Endothelial cell of umbilical vein (primary cell): ENCODE data around the gene CNEP1R1. TPM values are rescaled to one million over a fixed set of nuclear protein-coding genes. Genes with fewer than 3 reads are reported as not detected.

Experiments
- BruUV-seq: library from RNA; stranded (reverse); fragments of 400-500 nt; replicated peaks from 2 replicates; lab custom pipeline; 2021; lab: Mats Ljungman, UMichigan
- CTCF ChIA-PET: fragments of 300-600, 350-600 bp; sonication (Branson Sonifier 250); formaldehyde crosslinking; loops from one replicate; lab custom pipeline; 2021; ENCODE audit warnings: antibody characterized with exemption, inconsistent platforms; lab: Charles Lee
- POLR2A ChIA-PET: fragments of 300-600, 350-600 bp; sonication (Branson Sonifier 250); formaldehyde crosslinking; loops from one replicate; lab custom pipeline; 2021; ENCODE audit warnings: antibody characterized with exemption, inconsistent platforms; lab: Charles Lee
- DNase-seq: peaks from one replicate; pipeline ENCODE4 v3.0.0-alpha.2; 2011; ENCODE audit warnings: low read depth, low spot score
- FAIRE-seq: peaks from 2 replicates; lab custom pipeline; 2011; peaks lifted over from hg19 to GRCh38; lab: Jason Lieb, UNC
- H2AFZ ChIP-seq: 2 replicates; pipeline ENCODE4 v1.6.0; 2012; ENCODE audit warnings: low read depth, low read length, control low read depth, inconsistent platforms
- H3K27ac ChIP-seq: 2 replicates; pipeline ENCODE4 v1.5.1; 2011; ENCODE audit warnings: low read depth, mild to moderate bottlenecking, control low read depth, low read length, moderate library complexity; ENCODE audit not compliant: insufficient read depth
- H3K27me3 ChIP-seq, 2 experiments: 2 replicates each; pipeline versions ENCODE4 v1.6.0 to v1.6.1; 2011; ENCODE audit warnings: low read length in 2 of 2, mixed read lengths in 1 of 2; ENCODE audit not compliant: control insufficient read depth in 2 of 2, insufficient read depth in 2 of 2
- H3K36me3 ChIP-seq, 2 experiments: 2 replicates in 1 of 2; 3 replicates in 1 of 2; pipeline ENCODE4 v1.5.1; 2011; ENCODE audit warnings: low read length in 2 of 2, mild to moderate bottlenecking in 1 of 2, moderate library complexity in 1 of 2; ENCODE audit not compliant: control insufficient read depth in 2 of 2, insufficient read depth in 2 of 2; ENCODE audit errors: extremely low read depth in 1 of 2
- H3K4me1 ChIP-seq: 3 replicates; pipeline ENCODE4 v1.5.1; 2011; ENCODE audit warnings: mild to moderate bottlenecking, low read length; ENCODE audit not compliant: control insufficient read depth, insufficient read depth; ENCODE audit errors: extremely low read depth
- H3K4me2 ChIP-seq: 2 replicates; pipeline ENCODE4 v1.6.1; 2011; ENCODE audit warnings: low read length, control low read depth, mixed read lengths; ENCODE audit not compliant: insufficient read depth
- H3K4me3 ChIP-seq, 3 experiments: fragments of 200-600 bp in 1 of 3; sonication (generic), shearing (Covaris generic) in 1 of 3; replicated peaks in 1 of 3; 2 replicates each; pipeline ENCODE4 v1.5.1; 2011 to 2016; ENCODE audit warnings: control low read depth in 3 of 3, low read length in 3 of 3, mild to moderate bottlenecking in 2 of 3, inconsistent platforms in 1 of 3, low read depth in 1 of 3, moderate library complexity in 1 of 3; ENCODE audit not compliant: insufficient read depth in 1 of 3
- H3K79me2 ChIP-seq: 2 replicates; pipeline ENCODE4 v1.6.0; 2012; ENCODE audit warnings: low read length, inconsistent platforms; ENCODE audit not compliant: control insufficient read depth, insufficient read depth
- H3K9ac ChIP-seq: replicated peaks from 2 replicates; pipeline ENCODE3; 2011; ENCODE audit warnings: low read length, control low read depth; ENCODE audit not compliant: insufficient read depth; ENCODE audit errors: extremely low read depth
- H3K9me1 ChIP-seq: replicated peaks from 3 replicates; pipeline ENCODE4 v1.6.0; 2011; ENCODE audit warnings: mild to moderate bottlenecking, low read length; ENCODE audit not compliant: control insufficient read depth, insufficient read depth; ENCODE audit errors: extremely low read depth
- H3K9me3 ChIP-seq: replicated peaks from 2 replicates; pipeline ENCODE4 v1.5.1; 2012; ENCODE audit warnings: low read length, inconsistent platforms; ENCODE audit not compliant: control insufficient read depth, insufficient read depth
- H4K20me1 ChIP-seq: replicated peaks from 2 replicates; pipeline ENCODE3; 2011; ENCODE audit warnings: mild to moderate bottlenecking, low read length; ENCODE audit not compliant: control insufficient read depth, insufficient read depth; ENCODE audit errors: extremely low read depth
- EZH2 ChIP-seq: IDR thresholded peaks from 2 replicates; pipeline ENCODE4 v1.6.1; 2012; ENCODE audit warnings: borderline replicate concordance, low read depth, mild to moderate bottlenecking, moderate library complexity, low read length, inconsistent platforms; ENCODE audit not compliant: severe bottlenecking
- FOS ChIP-seq: IDR thresholded peaks from 2 replicates; pipeline ENCODE4 v1.6.1; 2011; ENCODE audit warnings: mild to moderate bottlenecking, low read length, moderate library complexity, borderline replicate concordance; ENCODE audit not compliant: insufficient read depth
- GATA2 ChIP-seq: IDR thresholded peaks from 2 replicates; pipeline ENCODE4 v1.7.0; 2011; ENCODE audit warnings: low read depth, mild to moderate bottlenecking, moderate library complexity, mixed read lengths, low read length; ENCODE audit not compliant: insufficient read length, insufficient read depth
- JUN ChIP-seq: IDR thresholded peaks from 2 replicates; pipeline ENCODE4 v1.6.1; 2011; ENCODE audit warnings: borderline replicate concordance, low read depth; ENCODE audit not compliant: insufficient read length, insufficient read depth
- MYC ChIP-seq: IDR thresholded peaks from one replicate; pipeline ENCODE4 v1.6.1; 2011; ENCODE audit warnings: mild to moderate bottlenecking, low read depth, low read length
- POLR2A ChIP-seq: IDR thresholded peaks from 2 replicates; pipeline ENCODE4 v1.6.1; 2012; ENCODE audit warnings: low read depth, mild to moderate bottlenecking, control low read depth, low read length
- POLR2AphosphoS5 ChIP-seq: IDR thresholded peaks from 2 replicates; pipeline ENCODE4 v1.6.1; 2012; ENCODE audit warnings: low read depth, mild to moderate bottlenecking, control low read depth, low read length, moderate library complexity; ENCODE audit not compliant: insufficient read depth
- dilution Hi-C: fragments of 300-500 bp; cut with MboI; formaldehyde crosslinking; loops from one replicate; pipeline ENCODE4 v1.15.0; 2019; ENCODE audit warnings: low sequenced_read_pairs; ENCODE audit not compliant: extremely low pct_ligation_motif_present
- intact Hi-C: fragments of 100-400 bp; cut with micrococcal nuclease; formaldehyde crosslinking; loops from one replicate; pipeline ENCODE4 v1.10.0; 2022
- polyA plus RNA-seq, 4 experiments: library from polyadenylated mRNA; depleted of rRNA in 3 of 4; stranded (reverse) in 3 of 4; unstranded in 1 of 4; fragments of >200 nt; gene quantifications; 2 replicates each; pipeline versions ENCODE4 v1.2.1 to v1.2.3, GENCODE V29; 2011 to 2012; ENCODE audit warnings: missing spikeins in 1 of 4
- total RNA-seq: library from RNA; stranded (reverse); gene quantifications from 2 replicates; pipeline ENCODE4 v1.2.3, GENCODE V29; 2021
- TF ChIP-seq, protein P1 (sequence below), 2 donors: IDR thresholded peaks; 1 replicate in 1 of 2; 2 replicates in 1 of 2; pipeline ENCODE4 v1.5.1; 2011; ENCODE audit warnings: low read length in 2 of 2, mild to moderate bottlenecking in 2 of 2, moderate library complexity in 2 of 2, control low read depth in 1 of 2, inconsistent platforms in 1 of 2, low read depth in 1 of 2; ENCODE audit not compliant: insufficient read depth in 1 of 2; ENCODE audit errors: extremely low read depth in 1 of 2
- TF ChIP-seq, protein P2 (sequence below): IDR thresholded peaks from 2 replicates; pipeline ENCODE4 v1.6.1; 2011; ENCODE audit not compliant: insufficient read depth, insufficient read length

The CNEP1R1 gene
- total and polyA plus RNA-seq, 2 donors (not counting 3 experiments of a cell fraction or from before 2014, with no cell fraction given), result 15.3 to 23.2 TPM

DNA sequence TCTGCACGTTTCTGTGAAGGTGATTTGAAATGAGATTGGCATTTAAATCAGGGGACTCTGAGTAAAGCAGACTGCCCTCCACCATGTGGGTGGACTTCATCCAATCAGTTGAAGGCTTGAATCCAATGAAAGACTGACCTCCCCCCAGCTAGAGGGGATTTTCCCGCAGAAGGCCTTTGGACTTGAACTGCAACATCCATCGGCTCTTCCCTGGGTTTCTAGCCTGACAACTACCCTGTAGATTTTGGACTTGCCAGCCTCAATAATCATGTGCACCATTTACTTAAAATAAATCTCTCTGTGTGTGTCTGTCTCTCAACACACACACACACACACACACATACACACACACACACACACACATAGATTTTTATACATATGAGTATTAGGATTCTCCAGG, 23.9 kb upstream of the CNEP1R1 start:
- H3K79me2 ChIP-seq, result no peaks in the 10 kb centered on the region
- intact Hi-C loops, result no loop called here
- BruUV-seq, result no TSS peak
- H3K27me3 ChIP-seq, result no peaks in the 10 kb centered on the region
- no peaks in the 10 kb centered on the region for H3K36me3 ChIP-seq
- dilution Hi-C loops, result no loop called here
- no peak overlapping the region for H2AFZ ChIP-seq
- DNase-seq, result no peak
- no peak overlapping the region for H3K4me3 ChIP-seq
- TF ChIP-seq, protein P1, sequence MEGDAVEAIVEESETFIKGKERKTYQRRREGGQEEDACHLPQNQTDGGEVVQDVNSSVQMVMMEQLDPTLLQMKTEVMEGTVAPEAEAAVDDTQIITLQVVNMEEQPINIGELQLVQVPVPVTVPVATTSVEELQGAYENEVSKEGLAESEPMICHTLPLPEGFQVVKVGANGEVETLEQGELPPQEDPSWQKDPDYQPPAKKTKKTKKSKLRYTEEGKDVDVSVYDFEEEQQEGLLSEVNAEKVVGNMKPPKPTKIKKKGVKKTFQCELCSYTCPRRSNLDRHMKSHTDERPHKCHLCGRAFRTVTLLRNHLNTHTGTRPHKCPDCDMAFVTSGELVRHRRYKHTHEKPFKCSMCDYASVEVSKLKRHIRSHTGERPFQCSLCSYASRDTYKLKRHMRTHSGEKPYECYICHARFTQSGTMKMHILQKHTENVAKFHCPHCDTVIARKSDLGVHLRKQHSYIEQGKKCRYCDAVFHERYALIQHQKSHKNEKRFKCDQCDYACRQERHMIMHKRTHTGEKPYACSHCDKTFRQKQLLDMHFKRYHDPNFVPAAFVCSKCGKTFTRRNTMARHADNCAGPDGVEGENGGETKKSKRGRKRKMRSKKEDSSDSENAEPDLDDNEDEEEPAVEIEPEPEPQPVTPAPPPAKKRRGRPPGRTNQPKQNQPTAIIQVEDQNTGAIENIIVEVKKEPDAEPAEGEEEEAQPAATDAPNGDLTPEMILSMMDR (IDR thresholded peaks at IDR 0.05; ENCODE audit: extremely low read depth in 1 of 2, insufficient read depth in 1 of 2, low read depth in 1 of 2, low read length in 2 of 2), result no peak
- no peak for TF ChIP-seq POLR2AphosphoS5
- TF ChIP-seq, protein P2, sequence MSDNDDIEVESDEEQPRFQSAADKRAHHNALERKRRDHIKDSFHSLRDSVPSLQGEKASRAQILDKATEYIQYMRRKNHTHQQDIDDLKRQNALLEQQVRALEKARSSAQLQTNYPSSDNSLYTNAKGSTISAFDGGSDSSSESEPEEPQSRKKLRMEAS, result no peak
- TF ChIP-seq JUN, result no peak
- TF ChIP-seq POLR2A, result no peak
- no peak for TF ChIP-seq FOS
- no peak for TF ChIP-seq MYC
- no peak for TF ChIP-seq EZH2
- TF ChIP-seq GATA2, result no peak
- no peaks in the 10 kb centered on the region for H3K9me3 ChIP-seq
- H3K27ac ChIP-seq, result no peak overlapping the region
- POLR2A ChIA-PET, result no interaction called here
- H3K4me2 ChIP-seq, result no peak overlapping the region
- no peaks in the 10 kb centered on the region for H3K9me1 ChIP-seq
- H3K9ac ChIP-seq, result no peak overlapping the region
- H4K20me1 ChIP-seq, result no peaks in the 10 kb centered on the region
- no peaks in the 10 kb centered on the region for H3K4me1 ChIP-seq
- FAIRE-seq, result no peak
- CTCF ChIA-PET, result interaction anchor here (1.1 kb wide), 1 partner anchor 24 kb away, joined by 3 read pairs; the partner anchor contains the start of gene CNEP1R1
